HG03520 (cell line): ENCODE results near the gene CDC42BPG.

ENCODE experiments used
- ATAC-seq: cut with Tn5 transposase; IDR thresholded peaks from one replicate; pipeline ENCODE4 v1.9.1; 2021; ENCODE audit warnings: mild to moderate bottlenecking, moderate library complexity; ENCODE audit not compliant: unreplicated experiment

The CDC42BPG gene

GRCh38 chr11:64790205-64791095 lies 54.0 kb downstream of the CDC42BPG start:
- ATAC-seq, result no peak

GRCh38 chr11:64789331-64790204 lies 54.9 kb downstream of the CDC42BPG start:
- no peak for ATAC-seq

- ATAC-seq, result no peak
Observed at GRCh38 chr11:64788321-64789215, 55.9 kb downstream of the CDC42BPG start.

- no peak for ATAC-seq
Observed at GRCh38 chr11:64787526-64788320, 56.7 kb downstream of the CDC42BPG start.

- ATAC-seq, result no peak
Observed at GRCh38 chr11:64786308-64786707, 58.1 kb downstream of the CDC42BPG start.

- ATAC-seq, result no peak
Observed at GRCh38 chr11:64784813-64785581, 59.5 kb downstream of the CDC42BPG start.

- ATAC-seq, result peak; percentile 78
Observed at GRCh38 chr11:64778473-64779298, 65.8 kb downstream of the CDC42BPG start, which contains the start of gene SF1. Gene SF1 (minus strand): TSS chr11:64778542. CDS start chr11:64778392, 150 bp downstream.

- ATAC-seq, result no peak
Observed at GRCh38 chr11:64778223-64778472, 66.3 kb downstream of the CDC42BPG start.

GRCh38 chr11:64777449-64778222 lies 66.8 kb downstream of the CDC42BPG start:
- ATAC-seq, result no peak

- no peak for ATAC-seq
Observed at GRCh38 chr11:64776875-64777274, 67.6 kb downstream of the CDC42BPG start.

GRCh38 chr11:64776425-64776824 lies 68.0 kb downstream of the CDC42BPG start:
- ATAC-seq, result no peak

- ATAC-seq, result no peak
Observed at GRCh38 chr11:64774144-64774543, 70.3 kb downstream of the CDC42BPG start.
